Measurements from ENCODE around the gene UBE2Q2. TPM values are rescaled to one million over a fixed set of nuclear protein-coding genes. Genes with fewer than 3 reads are reported as not detected.

UBE2Q2 gene
- total RNA-seq, 1 experiment from 2014 or later, result 40.5 TPM

- no peak overlapping the region for H3K27ac Mint-ChIP-seq (ENCODE audit: unreplicated experiment)
- CTCF ChIA-PET, result no interaction called here
- intact Hi-C loops (cut with micrococcal nuclease; ENCODE audit: unreplicated experiment), result loop anchor here (10.0 kb wide), 2 partner anchors 130 to 200 kb away; partner anchors contain the start of gene TMEM266
- H3K36me3 Mint-ChIP-seq (ENCODE audit: insufficient read depth, unreplicated experiment), result peaks cover 27% of the 10 kb centered on the region
- no TSS peak for BruUV-seq (replicated peaks)
- Histone ChIP-seq H3K4me1 (peaks cover 14% of the 10 kb centered on the region; the same call in 1 of the 2 replicates), H3K9me3 (no peaks in the 10 kb centered on the region), H3K36me3 (ENCODE audit: control insufficient read depth, insufficient read depth, low read length) (0 out of 2 replicates have a peak, but pooled peaks cover under 1% of the 10 kb centered on the region), H3K4me3 (ENCODE audit: low read depth, low read length) (no peak overlapping the region), H3K27me3 (replicated peaks; ENCODE audit: control insufficient read depth, insufficient read depth, low read length) (no peaks in the 10 kb centered on the region)
- no peaks in the 10 kb centered on the region for H3K27me3 Mint-ChIP-seq (ENCODE audit: insufficient read depth, unreplicated experiment)
- POLR2A ChIA-PET, result no interaction called here
- no peak for DNase-seq
- no peak overlapping the region for H3K4me3 Mint-ChIP-seq (ENCODE audit: unreplicated experiment)
- H3K4me1 Mint-ChIP-seq (ENCODE audit: low read depth, unreplicated experiment), result peaks cover 18% of the 10 kb centered on the region
- H3K9me3 Mint-ChIP-seq (ENCODE audit: unreplicated experiment), result no peaks in the 10 kb centered on the region
- no peak for TF ChIP-seq CTCF (IDR thresholded peaks at IDR 0.05; ENCODE audit: insufficient read depth in 1 of 2, low read depth in 1 of 2, low read length in 1 of 2, severe bottlenecking in 1 of 2, unreplicated experiment in 1 of 2)
Observed at GRCh38 chr15:75924576-75924975, 81.3 kb downstream of the UBE2Q2 start.

GRCh38 chr15:75925440-75925839, 82.2 kb downstream of the UBE2Q2 start:
- no peaks in the 10 kb centered on the region; the same call in 1 of the 2 replicates for H3K36me3 ChIP-seq (ENCODE audit: control insufficient read depth, insufficient read depth, low read length)
- H3K27me3 Mint-ChIP-seq (ENCODE audit: insufficient read depth, unreplicated experiment), result no peaks in the 10 kb centered on the region
- peaks cover 18% of the 10 kb centered on the region for H3K4me1 Mint-ChIP-seq (ENCODE audit: low read depth, unreplicated experiment)
- DNase-seq, result no peak
- no peak overlapping the region for H3K4me3 Mint-ChIP-seq (ENCODE audit: unreplicated experiment)
- H3K36me3 Mint-ChIP-seq (ENCODE audit: insufficient read depth, unreplicated experiment), result peaks cover 27% of the 10 kb centered on the region
- no peaks in the 10 kb centered on the region for H3K9me3 ChIP-seq
- intact Hi-C loops (cut with micrococcal nuclease; ENCODE audit: unreplicated experiment), result loop anchor here (10.0 kb wide), 2 partner anchors 129 to 201 kb away; partner anchors contain the start of gene TMEM266
- ChIA-PET CTCF (interaction anchor here (1.2 kb wide), 1 partner anchor 214 kb away, joined by 4 read pairs; no protein-coding TSS in a partner anchor), POLR2A (no interaction called here)
- no peaks in the 10 kb centered on the region for H3K9me3 Mint-ChIP-seq (ENCODE audit: unreplicated experiment)
- peaks cover 14% of the 10 kb centered on the region; the same call in 1 of the 2 replicates for H3K4me1 ChIP-seq
- no peak overlapping the region for H3K4me3 ChIP-seq (ENCODE audit: low read depth, low read length)
- no peak for TF ChIP-seq CTCF (IDR thresholded peaks at IDR 0.05; ENCODE audit: insufficient read depth in 1 of 2, low read depth in 1 of 2, low read length in 1 of 2, severe bottlenecking in 1 of 2, unreplicated experiment in 1 of 2)
- H3K27ac Mint-ChIP-seq (ENCODE audit: unreplicated experiment), result no peak overlapping the region
- no TSS peak for BruUV-seq (replicated peaks)
- no peaks in the 10 kb centered on the region for H3K27me3 ChIP-seq (replicated peaks; ENCODE audit: control insufficient read depth, insufficient read depth, low read length)

GRCh38 chr15:75926931-75927330, 83.7 kb downstream of the UBE2Q2 start:
- Mint-ChIP-seq H3K27me3 (ENCODE audit: insufficient read depth, unreplicated experiment) (no peaks in the 10 kb centered on the region), H3K4me3 (ENCODE audit: unreplicated experiment) (no peak overlapping the region), H3K9me3 (ENCODE audit: unreplicated experiment) (no peaks in the 10 kb centered on the region), H3K4me1 (ENCODE audit: low read depth, unreplicated experiment) (peaks cover 18% of the 10 kb centered on the region), H3K36me3 (ENCODE audit: insufficient read depth, unreplicated experiment) (peaks cover 33% of the 10 kb centered on the region), H3K27ac (ENCODE audit: unreplicated experiment) (peak overlapping the region; percentile 13)
- no peak for TF ChIP-seq CTCF (IDR thresholded peaks at IDR 0.05; ENCODE audit: insufficient read depth in 1 of 2, low read depth in 1 of 2, low read length in 1 of 2, severe bottlenecking in 1 of 2, unreplicated experiment in 1 of 2)
- no peak for DNase-seq
- Histone ChIP-seq H3K9me3 (no peaks in the 10 kb centered on the region), H3K4me3 (ENCODE audit: low read depth, low read length) (no peak overlapping the region), H3K27me3 (replicated peaks; ENCODE audit: control insufficient read depth, insufficient read depth, low read length) (no peaks in the 10 kb centered on the region), H3K4me1 (peaks cover 14% of the 10 kb centered on the region; the same call in 1 of the 2 replicates), H3K36me3 (ENCODE audit: control insufficient read depth, insufficient read depth, low read length) (no peaks in the 10 kb centered on the region; the same call in 1 of the 2 replicates)
- intact Hi-C loops (cut with micrococcal nuclease; ENCODE audit: unreplicated experiment), result loop anchor here (10.0 kb wide), 2 partner anchors 128 to 202 kb away; partner anchors contain the start of gene TMEM266
- ChIA-PET POLR2A (no interaction called here), CTCF (no interaction called here)
- no TSS peak for BruUV-seq (replicated peaks)
